PC-9 (cell line): ENCODE measurements around the gene CHST3. TPM values are rescaled to one million over a fixed set of nuclear protein-coding genes. Genes with fewer than 3 reads are reported as not detected.

ENCODE experiments used
- BruUV-seq: library from RNA; stranded (reverse); fragments of 400-500 nt; replicated peaks from 2 replicates; lab custom pipeline; 2021; lab: Mats Ljungman, UMichigan
- CTCF ChIA-PET: fragments of 300-600 bp; sonication (Branson Sonifier 250); formaldehyde crosslinking; loops from one replicate; lab custom pipeline; 2022; ENCODE audit warnings: antibody characterized with exemption; lab: Charles Lee
- POLR2A ChIA-PET: fragments of 300-600 bp; sonication (Branson Sonifier 250); formaldehyde crosslinking; loops from one replicate; lab custom pipeline; 2022; ENCODE audit warnings: antibody characterized with exemption; ENCODE audit not compliant: unreplicated experiment; lab: Charles Lee
- DNase-seq, 2 experiments: peaks; one replicate each; pipeline versions ENCODE4 v3.0.0 to v3.0.0-alpha.2; 2015 to 2022; ENCODE audit warnings: mixed read lengths in 1 of 2
- H2AFZ ChIP-seq: fragments of 200-600 bp; sonication (generic); 2 replicates; pipeline ENCODE4 v1.8.1; 2017; ENCODE audit warnings: antibody characterized with exemption
- H3F3A ChIP-seq: fragments of 200-600 bp; sonication (generic); 2 replicates; pipeline ENCODE4 v1.8.1; 2017; ENCODE audit warnings: antibody characterized with exemption, mild to moderate bottlenecking, low read depth; ENCODE audit not compliant: insufficient read depth
- H3K27ac ChIP-seq: fragments of 200-600 bp; sonication (generic); 2 replicates; pipeline ENCODE4 v1.6.1; 2016; ENCODE audit warnings: mixed run types
- H3K27me3 ChIP-seq: fragments of 200-600 bp; sonication (generic); 2 replicates; pipeline ENCODE4 v1.6.1; 2016; ENCODE audit warnings: low read depth, mixed run types; ENCODE audit not compliant: insufficient read depth
- H3K36me3 ChIP-seq: fragments of 200-600 bp; sonication (generic); 2 replicates; pipeline ENCODE4 v1.6.1; 2016; ENCODE audit warnings: low read depth, mixed run types
- H3K4me1 ChIP-seq: fragments of 200-600 bp; sonication (generic); replicated peaks from 2 replicates; pipeline ENCODE4 v1.6.1; 2016; ENCODE audit warnings: mixed run types; ENCODE audit not compliant: insufficient read depth
- H3K4me2 ChIP-seq: fragments of 200-600 bp; sonication (generic); 2 replicates; pipeline ENCODE4 v1.6.1; 2017; ENCODE audit warnings: mixed run types
- H3K4me3 ChIP-seq: fragments of 200-600 bp; sonication (generic); 2 replicates; pipeline ENCODE4 v1.6.1; 2016; ENCODE audit warnings: mixed run types
- H3K79me2 ChIP-seq: fragments of 200-600 bp; sonication (generic); 2 replicates; pipeline ENCODE4 v1.6.1; 2017; ENCODE audit warnings: low read depth, mixed run types
- H3K9me2 ChIP-seq: fragments of 200-600 bp; sonication (generic); 2 replicates; pipeline ENCODE4 v1.8.1; 2017; ENCODE audit warnings: mild to moderate bottlenecking; ENCODE audit not compliant: insufficient read depth
- H3K9me3 ChIP-seq: fragments of 200-600 bp; sonication (generic); 2 replicates; pipeline ENCODE4 v1.8.1; 2016; ENCODE audit warnings: low read depth; ENCODE audit not compliant: insufficient read depth
- H4K20me1 ChIP-seq: fragments of 200-600 bp; sonication (generic); 2 replicates; pipeline ENCODE4 v1.8.1; 2017; ENCODE audit not compliant: insufficient read depth
- EZH2 ChIP-seq: fragments of 200-600 bp; sonication (generic); IDR thresholded peaks from 2 replicates; pipeline ENCODE4 v1.8.0; 2017; ENCODE audit warnings: antibody characterized with exemption, low read depth
- intact Hi-C: fragments of 100-400 bp; cut with micrococcal nuclease; formaldehyde crosslinking; loops from one replicate; pipeline ENCODE4 v1.10.0; 2022; ENCODE audit not compliant: unreplicated experiment
- total RNA-seq: library from RNA; stranded (reverse); gene quantifications from 2 replicates; pipeline ENCODE4 v1.2.3, GENCODE V29; 2021
- TF ChIP-seq, protein P1 (sequence below): fragments of 200-600 bp; sonication (generic); conservative IDR thresholded peaks from 2 replicates; pipeline ENCODE4 v1.6.1; 2017; ENCODE audit warnings: mixed run types, antibody characterized with exemption, mild to moderate bottlenecking, moderate library complexity

The CHST3 gene
- total RNA-seq, 1 experiment from 2014 or later, result 23.3 TPM

DNA sequence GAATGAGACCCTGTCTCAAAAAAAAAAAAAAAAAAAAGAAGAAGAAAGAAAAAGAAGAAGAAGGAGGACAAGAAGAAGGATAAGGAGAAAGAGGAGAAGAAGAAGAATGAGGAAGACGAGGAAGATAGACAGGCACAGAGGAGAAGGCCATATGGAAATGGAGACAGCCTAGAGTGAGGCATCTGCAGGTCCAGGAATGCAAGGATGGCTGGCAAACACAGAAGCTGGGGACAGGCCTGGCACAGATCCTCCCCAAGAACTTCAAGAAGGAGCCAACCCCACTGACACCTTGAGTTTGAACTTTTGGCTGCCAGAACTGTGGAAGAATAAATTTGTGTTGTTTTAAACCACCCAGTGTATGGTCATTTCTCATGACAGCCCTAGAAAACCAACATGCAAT is 85.3 kb downstream of the CHST3 start:
- no peaks in the 10 kb centered on the region for H3K79me2 ChIP-seq
- H3K27ac ChIP-seq, result no peak overlapping the region
- intact Hi-C loops, result loop anchor here (2.0 to 10.0 kb wide), 4 partner anchors 121 to 737 kb away; partner anchors contain the start of gene CDH23
- no peaks in the 10 kb centered on the region for H3K27me3 ChIP-seq
- no TSS peak for BruUV-seq
- no peaks in the 10 kb centered on the region for H3K9me2 ChIP-seq
- H2AFZ ChIP-seq, result no peak overlapping the region
- H4K20me1 ChIP-seq, result no peaks in the 10 kb centered on the region
- no peak overlapping the region for H3K4me3 ChIP-seq
- peaks cover 5% of the 10 kb centered on the region; the same call in 1 of the 2 replicates for H3K9me3 ChIP-seq
- TF ChIP-seq, protein P1, sequence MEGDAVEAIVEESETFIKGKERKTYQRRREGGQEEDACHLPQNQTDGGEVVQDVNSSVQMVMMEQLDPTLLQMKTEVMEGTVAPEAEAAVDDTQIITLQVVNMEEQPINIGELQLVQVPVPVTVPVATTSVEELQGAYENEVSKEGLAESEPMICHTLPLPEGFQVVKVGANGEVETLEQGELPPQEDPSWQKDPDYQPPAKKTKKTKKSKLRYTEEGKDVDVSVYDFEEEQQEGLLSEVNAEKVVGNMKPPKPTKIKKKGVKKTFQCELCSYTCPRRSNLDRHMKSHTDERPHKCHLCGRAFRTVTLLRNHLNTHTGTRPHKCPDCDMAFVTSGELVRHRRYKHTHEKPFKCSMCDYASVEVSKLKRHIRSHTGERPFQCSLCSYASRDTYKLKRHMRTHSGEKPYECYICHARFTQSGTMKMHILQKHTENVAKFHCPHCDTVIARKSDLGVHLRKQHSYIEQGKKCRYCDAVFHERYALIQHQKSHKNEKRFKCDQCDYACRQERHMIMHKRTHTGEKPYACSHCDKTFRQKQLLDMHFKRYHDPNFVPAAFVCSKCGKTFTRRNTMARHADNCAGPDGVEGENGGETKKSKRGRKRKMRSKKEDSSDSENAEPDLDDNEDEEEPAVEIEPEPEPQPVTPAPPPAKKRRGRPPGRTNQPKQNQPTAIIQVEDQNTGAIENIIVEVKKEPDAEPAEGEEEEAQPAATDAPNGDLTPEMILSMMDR, result no peak
- no peak for TF ChIP-seq EZH2
- H3K4me1 ChIP-seq, result peaks cover 8% of the 10 kb centered on the region; the same call in 1 of the 2 replicates
- no peak overlapping the region for H3K4me2 ChIP-seq
- POLR2A ChIA-PET, result no interaction called here
- H3K36me3 ChIP-seq, result no peaks in the 10 kb centered on the region
- no peak for DNase-seq
- CTCF ChIA-PET, result interaction anchor here (0.6 to 1.6 kb wide), 12 partner anchors 40 to 665 kb away, joined by 3 to 24 read pairs (median 6); no protein-coding TSS in a partner anchor
- H3F3A ChIP-seq, result no peaks in the 10 kb centered on the region

DNA sequence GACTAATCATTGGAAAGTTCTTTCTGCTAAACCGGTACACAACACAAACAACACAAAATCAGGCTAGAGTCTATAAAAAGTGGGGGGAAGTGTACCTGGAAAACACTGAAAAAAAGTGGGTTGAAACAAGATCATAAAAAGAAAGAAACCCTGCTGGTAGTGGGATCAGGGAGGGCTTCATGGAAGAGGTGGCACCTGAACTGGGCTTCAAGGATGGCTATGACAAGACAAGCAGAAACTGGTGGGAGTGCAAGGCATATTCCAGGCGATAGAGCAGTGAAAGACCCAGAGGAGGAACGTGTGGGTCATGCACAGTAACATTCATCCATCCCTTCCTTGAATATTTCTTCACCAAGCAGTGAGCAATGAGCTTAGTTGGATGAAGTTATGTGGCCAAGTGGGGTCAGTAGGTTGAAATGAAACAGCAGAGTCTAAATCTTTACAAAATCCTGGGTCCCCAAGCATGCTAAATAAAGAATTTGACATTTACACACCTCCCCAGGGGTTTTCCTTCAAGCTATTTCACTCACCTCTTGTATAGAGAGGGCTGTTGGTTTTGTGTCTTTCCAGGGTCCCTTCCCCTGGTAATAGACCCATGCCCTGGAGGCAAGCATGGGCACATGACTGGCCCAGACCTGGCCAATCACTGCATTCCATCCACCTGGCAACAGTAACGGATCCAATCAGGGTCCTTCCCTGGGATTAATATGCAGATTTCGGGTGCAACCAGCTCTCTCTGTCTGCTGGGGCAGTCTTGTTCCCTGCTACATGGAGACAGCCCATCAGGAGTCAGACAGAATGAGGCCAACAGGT is 86.0 kb downstream of the CHST3 start:
- intact Hi-C loops, result loop anchor here (2.0 to 10.0 kb wide), 4 partner anchors 121 to 738 kb away; partner anchors contain the start of gene CDH23
- ChIA-PET CTCF (interaction anchor here (0.6 to 1.1 kb wide), 4 partner anchors 94 to 201 kb away, joined by 3 to 13 read pairs (median 8); no protein-coding TSS in a partner anchor), POLR2A (interaction anchor here (0.7 kb wide), 1 partner anchor 11 kb away, joined by 15 read pairs; no protein-coding TSS in a partner anchor)
- H4K20me1 ChIP-seq, result no peaks in the 10 kb centered on the region
- H2AFZ ChIP-seq, result no peak overlapping the region
- no peak overlapping the region for H3K27ac ChIP-seq
- H3K9me2 ChIP-seq, result no peaks in the 10 kb centered on the region
- H3K36me3 ChIP-seq, result no peaks in the 10 kb centered on the region
- H3K27me3 ChIP-seq, result no peaks in the 10 kb centered on the region
- H3K4me1 ChIP-seq, result peaks cover 8% of the 10 kb centered on the region; the same call in 1 of the 2 replicates
- H3K79me2 ChIP-seq, result no peaks in the 10 kb centered on the region
- no TSS peak for BruUV-seq
- peaks cover 5% of the 10 kb centered on the region; the same call in 1 of the 2 replicates for H3K9me3 ChIP-seq
- no peak overlapping the region for H3K4me3 ChIP-seq
- DNase-seq, result no peak
- H3K4me2 ChIP-seq, result no peak overlapping the region
- H3F3A ChIP-seq, result no peaks in the 10 kb centered on the region
- TF ChIP-seq EZH2, result no peak
- TF ChIP-seq, protein P1, result no peak

DNA sequence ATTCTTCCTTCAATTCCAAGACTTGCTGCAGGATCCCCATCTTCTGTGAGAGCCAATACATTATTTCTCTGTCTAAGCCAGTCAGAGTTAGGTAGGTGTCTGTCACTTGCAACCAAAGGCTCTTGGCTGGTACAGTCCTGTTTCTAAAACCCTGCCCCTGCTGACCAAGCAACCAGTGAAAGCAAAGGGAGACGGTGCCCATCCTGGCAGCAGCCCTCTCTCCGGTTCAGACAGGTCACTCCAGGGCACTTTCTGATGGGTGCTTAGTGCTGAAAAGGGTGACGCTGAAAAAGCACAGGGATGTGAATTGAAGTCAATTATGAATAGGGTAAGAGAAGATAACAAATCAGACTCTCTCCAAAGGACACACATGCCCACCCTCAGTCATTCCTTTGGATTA is 86.7 kb downstream of the CHST3 start:
- DNase-seq, result no peak
- CTCF ChIA-PET, result no interaction called here
- H3K4me1 ChIP-seq, result peaks cover 8% of the 10 kb centered on the region; the same call in 1 of the 2 replicates
- POLR2A ChIA-PET, result no interaction called here
- TF ChIP-seq EZH2, result no peak
- TF ChIP-seq, protein P1, result no peak
- H3F3A ChIP-seq, result no peaks in the 10 kb centered on the region
- H3K36me3 ChIP-seq, result no peaks in the 10 kb centered on the region
- BruUV-seq, result no TSS peak
- H3K27me3 ChIP-seq, result no peaks in the 10 kb centered on the region
- H2AFZ ChIP-seq, result no peak overlapping the region
- H3K27ac ChIP-seq, result no peak overlapping the region
- H3K9me2 ChIP-seq, result no peaks in the 10 kb centered on the region
- no peaks in the 10 kb centered on the region for H4K20me1 ChIP-seq
- no peak overlapping the region for H3K4me2 ChIP-seq
- intact Hi-C loops, result no loop called here
- no peaks in the 10 kb centered on the region for H3K79me2 ChIP-seq
- peaks cover 5% of the 10 kb centered on the region; the same call in 1 of the 2 replicates for H3K9me3 ChIP-seq
- no peak overlapping the region for H3K4me3 ChIP-seq
